ENCODE results near the gene RAC3. TPM values are rescaled to one million over a fixed set of nuclear protein-coding genes. Genes with fewer than 3 reads are reported as not detected.

Gene RAC3
- total RNA-seq, 1 donor = 9.1 TPM

DNA sequence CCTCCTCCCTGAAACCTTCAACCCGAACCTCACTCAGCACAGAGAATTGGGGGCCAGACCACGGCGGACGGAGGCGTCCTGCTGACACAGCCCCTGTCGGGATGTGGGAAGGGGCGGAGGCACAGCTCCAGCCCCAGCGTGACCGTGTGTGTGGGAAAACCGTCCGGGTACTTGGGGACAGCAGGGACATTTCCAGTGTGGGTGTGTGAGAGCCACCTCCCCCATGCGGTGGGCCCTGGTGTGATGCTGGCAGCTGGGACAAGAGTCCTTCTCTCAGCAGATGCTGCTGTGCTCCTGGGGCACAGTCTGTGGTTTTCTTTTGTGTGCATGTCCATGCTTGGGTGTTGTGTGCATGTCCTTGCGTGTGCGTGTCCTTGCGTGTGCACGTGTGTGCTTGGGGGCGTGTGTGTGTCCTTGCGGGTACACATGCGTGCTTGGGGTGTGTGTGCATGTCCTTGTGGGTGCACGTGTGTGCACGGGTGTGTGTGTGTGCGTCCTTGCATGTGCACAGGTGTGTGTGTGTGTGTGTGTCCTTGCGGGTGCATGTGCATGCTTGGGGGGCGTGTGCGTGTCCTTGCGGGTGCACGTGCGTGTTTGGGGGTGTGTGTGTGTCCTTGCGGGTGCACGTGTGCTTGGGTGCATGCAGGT, 25.7 kb upstream of the RAC3 start:
- H3K4me3 ChIP-seq (ENCODE audit: low read depth, low read length) = no peak overlapping the region
- no peak for DNase-seq (ENCODE audit: low read depth)
- TF ChIP-seq, protein P1, sequence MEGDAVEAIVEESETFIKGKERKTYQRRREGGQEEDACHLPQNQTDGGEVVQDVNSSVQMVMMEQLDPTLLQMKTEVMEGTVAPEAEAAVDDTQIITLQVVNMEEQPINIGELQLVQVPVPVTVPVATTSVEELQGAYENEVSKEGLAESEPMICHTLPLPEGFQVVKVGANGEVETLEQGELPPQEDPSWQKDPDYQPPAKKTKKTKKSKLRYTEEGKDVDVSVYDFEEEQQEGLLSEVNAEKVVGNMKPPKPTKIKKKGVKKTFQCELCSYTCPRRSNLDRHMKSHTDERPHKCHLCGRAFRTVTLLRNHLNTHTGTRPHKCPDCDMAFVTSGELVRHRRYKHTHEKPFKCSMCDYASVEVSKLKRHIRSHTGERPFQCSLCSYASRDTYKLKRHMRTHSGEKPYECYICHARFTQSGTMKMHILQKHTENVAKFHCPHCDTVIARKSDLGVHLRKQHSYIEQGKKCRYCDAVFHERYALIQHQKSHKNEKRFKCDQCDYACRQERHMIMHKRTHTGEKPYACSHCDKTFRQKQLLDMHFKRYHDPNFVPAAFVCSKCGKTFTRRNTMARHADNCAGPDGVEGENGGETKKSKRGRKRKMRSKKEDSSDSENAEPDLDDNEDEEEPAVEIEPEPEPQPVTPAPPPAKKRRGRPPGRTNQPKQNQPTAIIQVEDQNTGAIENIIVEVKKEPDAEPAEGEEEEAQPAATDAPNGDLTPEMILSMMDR (IDR thresholded peaks at IDR 0.05; ENCODE audit: insufficient read depth, low read depth, low read length) = no peak

DNA sequence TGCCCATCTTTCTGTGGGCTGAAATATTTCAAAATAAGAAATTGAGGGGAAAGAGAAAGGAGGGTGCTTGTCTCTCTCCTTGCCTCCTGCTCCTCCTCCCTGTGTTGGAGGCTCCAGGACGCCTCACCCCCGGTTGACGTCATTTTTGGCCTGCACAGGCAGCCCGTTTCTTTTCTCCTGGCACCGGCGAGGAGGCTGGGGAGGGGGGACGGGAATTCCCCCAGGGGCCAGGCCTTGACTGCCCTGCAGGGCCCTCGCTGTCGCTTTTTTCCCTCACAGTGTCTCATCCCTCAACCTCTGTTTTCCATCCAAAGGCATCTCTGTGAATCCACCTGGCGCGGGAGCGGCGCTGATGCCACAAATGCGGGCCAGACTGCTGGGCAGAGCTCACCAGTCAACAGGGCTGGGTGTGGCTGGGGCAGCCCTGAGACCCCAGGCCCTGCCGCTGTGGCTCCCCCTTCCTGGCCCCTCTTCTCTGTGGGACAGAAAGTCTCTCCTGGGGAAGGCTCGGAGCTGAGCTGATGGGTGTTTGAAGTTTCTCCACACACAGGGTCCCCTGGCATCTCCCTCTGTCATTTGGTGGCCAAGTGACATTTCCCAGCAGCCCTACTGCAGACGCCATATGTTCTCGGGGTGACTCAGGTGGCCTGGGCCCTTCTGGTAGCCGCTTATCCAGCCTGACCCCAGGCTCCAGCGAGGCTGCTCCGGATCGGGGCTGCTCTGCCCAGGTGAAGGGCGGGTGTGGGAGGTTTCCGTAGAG, 24.8 kb upstream of the RAC3 start:
- TF ChIP-seq, protein P1 (IDR thresholded peaks at IDR 0.05; ENCODE audit: insufficient read depth, low read depth, low read length) = no peak

DNA sequence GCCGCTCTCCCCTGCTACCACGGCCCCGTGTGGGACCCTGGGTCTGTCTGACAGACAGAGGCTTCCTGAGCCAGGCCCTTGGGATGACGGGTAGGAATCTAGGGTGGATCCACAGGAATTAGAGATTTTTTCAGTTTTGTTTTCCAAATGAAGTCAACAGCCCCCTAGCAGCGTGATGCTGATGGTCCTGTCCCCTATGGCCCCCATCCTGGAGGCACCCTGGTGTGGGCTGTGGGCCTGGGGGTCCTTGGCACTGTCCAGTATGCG, 24.3 kb upstream of the RAC3 start:
- no peak for DNase-seq (ENCODE audit: low read depth)
- H3K4me3 ChIP-seq (ENCODE audit: low read depth, low read length) = no peak overlapping the region
- TF ChIP-seq, protein P1 (IDR thresholded peaks at IDR 0.05; ENCODE audit: insufficient read depth, low read depth, low read length) = no peak

More for the DNA sequence above, 24.8 kb upstream of the RAC3 start:
- no peak overlapping the region for H3K4me3 ChIP-seq (ENCODE audit: low read depth, low read length)
- DNase-seq (ENCODE audit: low read depth) = peak; percentile 41

DNA sequence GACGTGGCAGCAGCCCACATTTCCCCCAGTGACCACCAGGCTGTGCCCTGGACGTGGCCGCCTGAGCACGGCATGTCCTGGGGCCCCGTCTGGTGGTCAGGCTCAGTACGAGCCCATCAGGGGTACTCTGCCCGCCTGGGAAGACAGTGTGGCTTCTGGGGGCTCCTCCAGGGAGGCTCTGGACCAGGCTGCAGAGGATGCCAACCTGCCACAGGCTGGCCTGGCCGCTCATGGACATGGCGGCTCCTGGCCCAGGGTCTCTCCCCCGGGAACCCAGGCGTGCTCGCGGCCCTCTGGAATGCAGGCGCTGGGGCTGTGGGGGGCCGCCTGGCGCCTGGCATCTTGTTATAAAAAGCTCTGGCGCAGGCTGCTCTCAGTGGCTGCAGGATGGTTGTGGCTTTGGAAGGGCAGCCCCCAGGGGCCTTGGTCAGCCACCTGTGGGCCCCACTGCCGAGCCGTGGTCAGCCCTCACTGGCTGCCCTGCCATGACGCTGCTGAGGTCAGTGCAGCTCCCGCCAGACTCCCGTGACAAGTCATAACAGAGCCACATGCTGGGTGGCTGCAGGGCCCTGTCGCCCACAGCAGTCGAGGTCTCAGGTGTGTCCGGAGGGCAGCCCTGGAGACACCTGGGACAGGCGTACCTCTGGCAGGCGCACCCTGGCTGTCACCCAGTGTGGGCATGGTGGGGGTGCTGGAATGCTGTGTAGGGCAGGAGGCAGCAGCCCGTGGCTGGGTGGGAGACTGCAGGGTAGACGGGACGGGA, 23.8 kb upstream of the RAC3 start:
- TF ChIP-seq, protein P1 (IDR thresholded peaks at IDR 0.05; ENCODE audit: insufficient read depth, low read depth, low read length) = no peak
- no peak overlapping the region for H3K4me3 ChIP-seq (ENCODE audit: low read depth, low read length)
- no peak for DNase-seq (ENCODE audit: low read depth)

DNA sequence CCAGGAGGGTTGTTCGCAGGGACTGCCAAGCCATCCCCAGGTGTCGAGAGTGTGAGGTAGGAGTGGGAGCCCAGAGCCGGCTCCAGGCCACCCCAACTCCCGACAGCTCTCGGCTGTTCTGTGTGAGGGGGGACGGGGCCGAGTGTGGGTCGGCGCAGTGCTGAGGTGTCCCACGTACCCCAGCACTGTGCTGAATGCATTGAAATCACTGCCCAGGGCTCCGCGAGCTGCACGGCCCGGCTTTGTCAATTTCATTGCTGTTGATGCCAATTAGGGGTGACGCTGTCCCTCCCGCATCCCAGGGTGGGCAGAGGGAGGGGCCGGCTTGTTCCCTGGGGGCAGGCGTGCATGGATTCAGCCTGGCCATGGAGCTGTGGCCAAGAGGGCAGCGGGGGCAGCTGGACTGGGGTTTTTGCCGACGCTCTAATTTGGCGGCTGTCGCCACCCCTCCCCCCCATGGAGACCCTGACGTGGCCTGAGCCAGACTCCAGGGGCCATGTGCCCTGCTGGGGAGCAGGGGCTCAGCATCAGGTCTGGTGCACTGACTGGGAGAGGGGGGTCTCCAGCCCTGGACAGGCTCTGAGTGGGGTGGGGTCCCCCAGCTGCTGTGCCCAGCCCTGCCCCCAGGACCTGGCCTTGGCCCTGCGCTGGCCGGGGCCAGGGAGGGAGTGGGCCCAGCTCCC, 23.1 kb upstream of the RAC3 start:
- DNase-seq (ENCODE audit: low read depth) = no peak
- TF ChIP-seq, protein P1 (IDR thresholded peaks at IDR 0.05; ENCODE audit: insufficient read depth, low read depth, low read length) = no peak
- H3K4me3 ChIP-seq (ENCODE audit: low read depth, low read length) = no peak overlapping the region

DNA sequence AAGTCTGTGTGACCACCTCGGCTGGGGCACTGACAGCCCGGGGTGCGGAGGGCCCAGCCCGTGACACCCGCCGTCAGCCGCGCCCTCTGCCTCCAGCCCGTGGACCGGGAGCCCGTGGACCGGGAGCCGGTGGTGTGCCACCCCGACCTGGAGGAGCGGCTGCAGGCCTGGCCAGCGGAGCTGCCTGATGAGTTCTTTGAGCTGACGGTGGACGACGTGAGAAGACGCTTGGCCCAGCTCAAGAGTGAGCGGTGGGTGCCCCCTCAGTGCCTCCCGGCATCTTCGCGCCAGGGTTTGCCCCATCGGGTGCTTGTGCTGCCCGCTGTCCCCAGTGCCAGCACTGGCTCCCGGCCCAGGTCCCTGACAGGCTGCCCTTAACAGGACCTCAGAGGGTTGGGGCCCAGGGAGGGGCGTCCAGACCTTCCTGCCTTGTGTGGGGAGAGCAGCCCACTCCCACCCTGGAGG, 22.5 kb upstream of the RAC3 start:
- DNase-seq (ENCODE audit: low read depth) = no peak
- no peak overlapping the region for H3K4me3 ChIP-seq (ENCODE audit: low read depth, low read length)
- TF ChIP-seq, protein P1 (IDR thresholded peaks at IDR 0.05; ENCODE audit: insufficient read depth, low read depth, low read length) = no peak

Measured in fibroblast of villous mesenchyme (primary cell).